ENCODE data around the gene FAM89B. TPM values are rescaled to one million over a fixed set of nuclear protein-coding genes. Genes with fewer than 3 reads are reported as not detected.
A peak's percentile ranks its signal among the peaks of the same experiment; 100 is the strongest.

Gene FAM89B
- total RNA-seq, 6 donors from 2014 or later: 27.9 to 65.8 (median 45.3) TPM

GRCh38 chr11:65558002-65558929 is 14.1 kb upstream of the FAM89B start, which contains the start of gene LTBP3:
Gene LTBP3, minus strand, starts transcription at chr11:65558359. Its CDS starts 400 bp downstream, at chr11:65557959.
- peak; percentile 26 to 57 for TF ChIP-seq POLR2AphosphoS5 (IDR thresholded peaks at IDR 0.05)
- TF ChIP-seq EP300 (IDR thresholded peaks at IDR 0.05): no peak
- peak in 1 of 4 donors; percentile 51 for TF ChIP-seq POLR2A (IDR thresholded peaks at IDR 0.05)
- Histone ChIP-seq H3K27ac (peak within 1 kb of the TSS; percentile 88 to 97 (median 92)), H3K36me3 (peaks cover 0 to 9% (median 1%) of the 10 kb centered on the region in 4 donors), H3K9me3 (no peaks in the 10 kb centered on the region), H3K4me3 (peak within 1 kb of the TSS; percentile 56 to 70 (median 66)), H3K27me3 (no peaks in the 10 kb centered on the region), H3K4me1 (peaks cover 42 to 73% (median 57%) of the 10 kb centered on the region in 4 donors)
- ATAC-seq (ENCODE audit: low FRiP score in 2 of 2): peak; percentile 87 to 90
- peak; percentile 74 to 94 for DNase-seq
- WGBS, 2 donors: 0 to 1% methylated on average over 1 to 59 of the region's 79 CpGs

GRCh38 chr11:65558930-65559509 is 13.3 kb upstream of the FAM89B start:
- Histone ChIP-seq H3K9me3 (no peaks in the 10 kb centered on the region), H3K36me3 (peaks cover 0 to 1% (median 0%) of the 10 kb centered on the region in 4 donors), H3K27me3 (no peaks in the 10 kb centered on the region), H3K4me3 (peak overlapping the region in 3 of 4 donors; percentile 56 to 66 (median 65)), H3K4me1 (peaks cover 42 to 65% (median 55%) of the 10 kb centered on the region in 4 donors), H3K27ac (peak overlapping the region; percentile 88 to 97 (median 92))
- 38 to 55% methylated on average over 11 to 18 of the region's 19 CpGs for WGBS, 2 donors
- DNase-seq (peak in 1 of 2 donors; percentile 82), ATAC-seq (ENCODE audit: low FRiP score in 2 of 2) (peak; percentile 37 to 72)
- TF ChIP-seq POLR2AphosphoS5 (IDR thresholded peaks at IDR 0.05): no peak
- TF ChIP-seq, protein P1, sequence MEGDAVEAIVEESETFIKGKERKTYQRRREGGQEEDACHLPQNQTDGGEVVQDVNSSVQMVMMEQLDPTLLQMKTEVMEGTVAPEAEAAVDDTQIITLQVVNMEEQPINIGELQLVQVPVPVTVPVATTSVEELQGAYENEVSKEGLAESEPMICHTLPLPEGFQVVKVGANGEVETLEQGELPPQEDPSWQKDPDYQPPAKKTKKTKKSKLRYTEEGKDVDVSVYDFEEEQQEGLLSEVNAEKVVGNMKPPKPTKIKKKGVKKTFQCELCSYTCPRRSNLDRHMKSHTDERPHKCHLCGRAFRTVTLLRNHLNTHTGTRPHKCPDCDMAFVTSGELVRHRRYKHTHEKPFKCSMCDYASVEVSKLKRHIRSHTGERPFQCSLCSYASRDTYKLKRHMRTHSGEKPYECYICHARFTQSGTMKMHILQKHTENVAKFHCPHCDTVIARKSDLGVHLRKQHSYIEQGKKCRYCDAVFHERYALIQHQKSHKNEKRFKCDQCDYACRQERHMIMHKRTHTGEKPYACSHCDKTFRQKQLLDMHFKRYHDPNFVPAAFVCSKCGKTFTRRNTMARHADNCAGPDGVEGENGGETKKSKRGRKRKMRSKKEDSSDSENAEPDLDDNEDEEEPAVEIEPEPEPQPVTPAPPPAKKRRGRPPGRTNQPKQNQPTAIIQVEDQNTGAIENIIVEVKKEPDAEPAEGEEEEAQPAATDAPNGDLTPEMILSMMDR (IDR thresholded peaks at IDR 0.05): no peak
- TF ChIP-seq POLR2A (IDR thresholded peaks at IDR 0.05): no peak

GRCh38 chr11:65559535-65559934 is 12.8 kb upstream of the FAM89B start:
- no peak for ATAC-seq (ENCODE audit: low FRiP score in 2 of 2)
- no peaks in the 10 kb centered on the region for H3K27me3 ChIP-seq
- no peaks in the 10 kb centered on the region for H3K36me3 ChIP-seq
- peaks cover 42 to 60% (median 54%) of the 10 kb centered on the region in 4 donors for H3K4me1 ChIP-seq
- TF ChIP-seq POLR2A (IDR thresholded peaks at IDR 0.05): no peak
- TF ChIP-seq, protein P1 (IDR thresholded peaks at IDR 0.05): no peak
- no peak for TF ChIP-seq POLR2AphosphoS5 (IDR thresholded peaks at IDR 0.05)
- TF ChIP-seq EP300 (IDR thresholded peaks at IDR 0.05): no peak
- DNase-seq: no peak
- H3K27ac ChIP-seq: peak overlapping the region; percentile 88 to 97 (median 92)
- WGBS, 2 donors: 84% methylated on average over 5 of the region's 5 CpGs
- no peak overlapping the region for H3K4me3 ChIP-seq
- no peaks in the 10 kb centered on the region for H3K9me3 ChIP-seq

- Histone ChIP-seq H3K4me3 (no peak overlapping the region), H3K9me3 (no peaks in the 10 kb centered on the region), H3K27me3 (no peaks in the 10 kb centered on the region), H3K4me1 (peaks cover 45 to 64% (median 53%) of the 10 kb centered on the region in 4 donors), H3K27ac (peak overlapping the region; percentile 49 to 97 (median 90)), H3K36me3 (no peaks in the 10 kb centered on the region)
- no peak for TF ChIP-seq POLR2AphosphoS5 (IDR thresholded peaks at IDR 0.05)
- no peak for DNase-seq
- ATAC-seq (ENCODE audit: low FRiP score in 2 of 2): no peak
- 38 to 49% methylated on average over 5 of the region's 5 CpGs for WGBS, 2 donors
Observed at GRCh38 chr11:65559951-65560537, 12.3 kb upstream of the FAM89B start.

GRCh38 chr11:65560555-65561418 is 11.6 kb upstream of the FAM89B start:
- no peaks in the 10 kb centered on the region for H3K9me3 ChIP-seq
- DNase-seq (no peak), ATAC-seq (ENCODE audit: low FRiP score in 2 of 2) (peak in 1 of 2 donors; percentile 4)
- H3K27ac ChIP-seq: peak overlapping the region in 3 of 4 donors; percentile 49 to 97 (median 93)
- TF ChIP-seq, protein P1 (IDR thresholded peaks at IDR 0.05): no peak
- WGBS, 2 donors: 30 to 38% methylated on average over 12 to 15 of the region's 15 CpGs
- no peaks in the 10 kb centered on the region for H3K27me3 ChIP-seq
- peaks cover 43 to 64% (median 50%) of the 10 kb centered on the region in 4 donors for H3K4me1 ChIP-seq
- H3K4me3 ChIP-seq: no peak overlapping the region
- H3K36me3 ChIP-seq: no peaks in the 10 kb centered on the region
